CD1c-positive myeloid dendritic cell (primary cell): ENCODE measurements around the gene NT5E.
A peak's percentile ranks its signal among the peaks of the same experiment; 100 is the strongest.

Experiments
- DNase-seq: peaks from one replicate; pipeline ENCODE4 v3.0.0-alpha.2; 2016; ENCODE audit errors: extremely low spot score

Gene NT5E

GRCh38 chr6:85460154-85460920 is 10.5 kb downstream of the NT5E start:
- no peak for DNase-seq

- DNase-seq = no peak
Measured at GRCh38 chr6:85460921-85461797, 11.3 kb downstream of the NT5E start.

- no peak for DNase-seq
Measured at GRCh38 chr6:85461798-85462170, 11.9 kb downstream of the NT5E start.

- no peak for DNase-seq
Measured at GRCh38 chr6:85462673-85463072, 12.8 kb downstream of the NT5E start.

GRCh38 chr6:85463621-85464259 is 13.9 kb downstream of the NT5E start:
- no peak for DNase-seq

- DNase-seq = peak; percentile 30
Measured at GRCh38 chr6:85464260-85464644, 14.4 kb downstream of the NT5E start.

GRCh38 chr6:85464722-85465150 is 14.9 kb downstream of the NT5E start:
- peak; percentile 14 for DNase-seq

- DNase-seq = no peak
Measured at GRCh38 chr6:85465762-85466161, 15.9 kb downstream of the NT5E start.

- DNase-seq = no peak
Measured at GRCh38 chr6:85468326-85468725, 18.4 kb downstream of the NT5E start.

GRCh38 chr6:85469276-85470022 is 19.6 kb downstream of the NT5E start:
- no peak for DNase-seq

GRCh38 chr6:85470023-85470410 is 20.1 kb downstream of the NT5E start:
- no peak for DNase-seq

GRCh38 chr6:85472744-85473143 is 22.9 kb downstream of the NT5E start:
- no peak for DNase-seq

- DNase-seq = no peak
Measured at GRCh38 chr6:85473748-85474147, 23.9 kb downstream of the NT5E start.

GRCh38 chr6:85476532-85476931 is 26.6 kb downstream of the NT5E start:
- DNase-seq = no peak

- no peak for DNase-seq
Measured at GRCh38 chr6:85479208-85479607, 29.3 kb downstream of the NT5E start.

- DNase-seq = no peak
Measured at GRCh38 chr6:85482206-85482904, 32.5 kb downstream of the NT5E start.

- DNase-seq = peak; percentile 76
Measured at GRCh38 chr6:85482905-85483700, 33.2 kb downstream of the NT5E start.

GRCh38 chr6:85483846-85484245 is 34.0 kb downstream of the NT5E start:
- DNase-seq = no peak

GRCh38 chr6:85484948-85485347 is 35.1 kb downstream of the NT5E start:
- DNase-seq = no peak

- no peak for DNase-seq
Measured at GRCh38 chr6:85490516-85491248, 40.8 kb downstream of the NT5E start.
